GM18505 (cell line): ENCODE results near the gene PRH2.

ENCODE experiments used
- ATAC-seq: cut with Tn5 transposase; IDR thresholded peaks from one replicate; pipeline ENCODE4 v1.9.1; 2021; ENCODE audit not compliant: unreplicated experiment
- POLR2A ChIP-seq: IDR thresholded peaks from 4 replicates; pipeline ENCODE4 v1.6.1; 2011; ENCODE audit warnings: borderline replicate concordance; ENCODE audit not compliant: insufficient read depth, insufficient read length; ENCODE audit errors: extremely low read depth

The PRH2 gene

DNA sequence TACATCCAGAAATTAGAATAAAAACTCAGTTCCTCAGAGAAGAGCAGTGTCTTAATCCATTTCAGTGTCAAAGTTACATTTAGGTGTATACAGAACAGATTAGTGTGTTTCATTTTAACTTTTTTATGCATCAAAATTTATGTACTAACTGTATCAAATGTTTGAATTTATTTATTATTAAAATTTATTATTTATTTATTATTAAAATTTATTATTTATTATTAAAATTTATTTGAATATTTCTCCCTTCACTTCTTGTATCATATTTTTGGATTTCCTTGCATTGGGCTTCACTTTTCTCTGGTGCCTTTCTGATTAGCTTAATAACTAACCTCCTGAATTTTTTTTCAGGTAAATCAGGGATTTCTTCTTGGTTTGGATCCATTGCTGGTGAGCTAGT is 12.3 kb downstream of the PRH2 start:
- no peak for ATAC-seq

DNA sequence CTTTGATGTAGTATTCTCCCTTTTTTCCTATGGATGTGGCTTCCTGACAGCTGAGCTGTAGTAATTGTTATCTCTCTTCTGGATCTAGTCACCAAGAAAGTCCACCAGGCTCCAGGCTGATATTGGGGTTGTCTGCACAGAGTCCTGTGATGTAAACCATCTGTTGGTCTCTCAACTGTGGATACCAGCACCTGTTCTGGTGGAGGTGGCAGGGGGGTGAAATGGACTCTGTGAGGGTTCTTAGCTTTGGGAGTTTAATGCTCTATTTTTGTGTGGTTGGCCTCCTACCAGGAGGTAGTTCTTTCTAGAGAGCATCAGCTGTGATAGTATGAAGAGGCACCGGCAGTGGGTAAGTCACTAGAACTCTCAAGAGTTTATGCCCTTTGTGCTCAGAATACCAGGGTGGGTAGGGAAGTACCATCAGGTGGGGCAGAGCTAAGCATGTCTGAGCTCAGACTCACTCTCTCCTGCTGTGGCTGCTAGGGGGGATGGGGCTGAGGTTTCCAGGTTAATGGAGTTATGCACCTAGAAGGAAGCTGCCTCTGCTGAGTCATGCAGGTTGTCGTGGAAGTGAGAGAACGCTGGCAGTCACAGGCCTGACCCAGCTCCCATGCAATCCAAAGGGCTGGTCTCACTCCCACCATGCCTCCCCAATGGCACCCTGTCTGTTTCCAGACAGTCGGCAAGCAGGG is 13.0 kb downstream of the PRH2 start:
- no peak for ATAC-seq
- TF ChIP-seq POLR2A: no peak

More for the DNA sequence above, 12.3 kb downstream of the PRH2 start:
- no peak for TF ChIP-seq POLR2A

- no peak for ATAC-seq
- no peak for TF ChIP-seq POLR2A
Observed at GRCh38 chr12:10943167-10943566, 14.1 kb downstream of the PRH2 start.

DNA sequence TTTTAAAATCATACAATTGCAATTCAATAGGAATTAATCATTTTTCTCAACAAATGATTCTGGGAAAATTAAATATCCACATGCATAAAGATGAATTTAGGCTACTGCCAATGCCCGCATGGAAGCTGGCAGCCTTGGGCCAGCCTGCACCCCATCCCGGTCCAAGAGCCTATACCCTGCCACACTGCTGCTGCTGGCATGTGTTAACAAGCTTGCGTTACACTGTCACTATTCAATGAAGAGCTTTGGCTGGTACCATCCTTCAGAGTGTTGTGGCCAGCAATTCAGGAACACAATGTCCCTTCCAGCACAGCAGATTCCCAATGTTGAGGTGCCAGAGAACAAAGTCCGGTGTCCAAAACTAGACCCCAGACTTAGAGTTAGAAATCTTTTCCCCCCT is 23.6 kb downstream of the PRH2 start:
- no peak for TF ChIP-seq POLR2A
- ATAC-seq: no peak

- no peak for ATAC-seq
- TF ChIP-seq POLR2A: no peak
Observed at GRCh38 chr12:10956085-10956484, 27.0 kb downstream of the PRH2 start.

GRCh38 chr12:10957741-10958140 is 28.7 kb downstream of the PRH2 start:
- no peak for ATAC-seq
- no peak for TF ChIP-seq POLR2A

- no peak for TF ChIP-seq POLR2A
- ATAC-seq: no peak
Observed at GRCh38 chr12:10959804-10960203, 30.8 kb downstream of the PRH2 start.

DNA sequence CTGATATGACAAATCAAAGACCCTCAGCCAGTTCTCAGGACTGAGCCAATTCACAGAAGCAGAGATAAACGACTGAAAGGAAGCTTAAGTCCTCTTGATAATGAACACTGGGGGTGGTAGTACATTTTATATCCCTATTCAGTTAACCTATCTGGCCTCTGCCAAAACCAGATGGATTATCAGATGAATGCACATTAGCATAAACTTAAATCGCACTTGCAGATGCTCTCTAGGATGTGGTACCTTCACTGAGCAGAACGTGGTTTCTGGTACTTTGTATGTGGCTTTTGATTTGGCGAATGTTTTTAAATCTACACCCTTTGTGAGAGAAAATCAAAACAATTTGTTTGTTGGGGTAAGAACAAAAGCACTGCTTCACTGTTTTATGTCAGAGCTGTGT is 31.2 kb downstream of the PRH2 start:
- ATAC-seq: no peak

GRCh38 chr12:10965476-10965875 is 36.4 kb downstream of the PRH2 start:
- no peak for ATAC-seq
- no peak for TF ChIP-seq POLR2A

More for the DNA sequence above, 31.2 kb downstream of the PRH2 start:
- TF ChIP-seq POLR2A: no peak

- no peak for ATAC-seq
- TF ChIP-seq POLR2A: no peak
Observed at GRCh38 chr12:10966314-10966713, 37.3 kb downstream of the PRH2 start.

DNA sequence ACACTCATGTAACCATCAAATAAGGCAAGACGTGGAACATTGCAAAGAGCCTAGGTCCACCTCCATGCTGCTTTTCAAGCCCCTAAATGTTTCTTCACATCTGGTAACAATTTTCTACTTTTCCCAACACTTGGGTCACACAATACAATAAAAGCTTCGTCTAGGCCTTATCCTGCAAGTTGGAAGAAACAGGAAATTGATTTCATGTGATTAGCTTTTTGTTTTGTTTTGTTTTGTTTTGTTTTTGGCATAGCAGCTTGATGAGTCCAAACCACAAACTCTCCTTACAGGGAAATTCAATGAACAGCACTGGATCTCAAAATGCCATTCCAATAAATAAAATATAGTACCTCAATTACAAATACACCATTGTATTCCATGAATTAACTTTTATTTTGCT is 38.4 kb downstream of the PRH2 start:
- no peak for TF ChIP-seq POLR2A
- no peak for ATAC-seq

DNA sequence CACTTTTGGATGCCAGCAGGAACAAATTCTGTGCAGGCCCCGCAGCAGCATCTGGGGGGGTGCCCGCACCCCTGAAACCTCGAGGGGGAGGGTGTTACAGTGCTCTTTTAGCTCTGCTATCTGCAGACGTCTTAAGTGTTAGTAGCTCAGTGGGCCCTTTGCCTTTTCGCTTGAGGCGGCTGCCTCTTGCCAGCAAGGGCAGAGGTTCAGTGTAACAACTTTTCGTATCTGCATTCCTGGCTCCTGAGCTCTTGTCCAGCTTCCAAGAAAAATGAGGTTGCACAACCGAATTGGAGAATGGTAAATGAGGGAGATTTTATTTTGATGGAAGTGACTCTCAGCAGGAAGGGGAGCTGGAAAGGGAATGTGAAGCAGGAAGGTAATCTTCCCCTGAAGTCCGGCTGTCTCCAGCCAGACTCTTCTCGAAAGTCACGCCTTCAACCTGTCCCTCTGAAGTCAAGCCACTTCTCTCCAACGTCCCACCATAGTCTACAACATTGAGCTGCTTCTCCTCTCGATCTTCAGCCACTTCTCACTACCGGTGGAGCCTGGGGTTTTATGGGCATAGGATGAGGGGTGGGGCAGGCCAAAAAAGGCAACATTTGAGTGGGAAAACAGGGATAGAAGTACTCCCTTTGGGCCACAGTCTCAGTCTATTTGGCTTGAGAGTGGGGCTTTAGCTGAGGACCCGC is 39.9 kb downstream of the PRH2 start:
- ATAC-seq: no peak
- TF ChIP-seq POLR2A: no peak

DNA sequence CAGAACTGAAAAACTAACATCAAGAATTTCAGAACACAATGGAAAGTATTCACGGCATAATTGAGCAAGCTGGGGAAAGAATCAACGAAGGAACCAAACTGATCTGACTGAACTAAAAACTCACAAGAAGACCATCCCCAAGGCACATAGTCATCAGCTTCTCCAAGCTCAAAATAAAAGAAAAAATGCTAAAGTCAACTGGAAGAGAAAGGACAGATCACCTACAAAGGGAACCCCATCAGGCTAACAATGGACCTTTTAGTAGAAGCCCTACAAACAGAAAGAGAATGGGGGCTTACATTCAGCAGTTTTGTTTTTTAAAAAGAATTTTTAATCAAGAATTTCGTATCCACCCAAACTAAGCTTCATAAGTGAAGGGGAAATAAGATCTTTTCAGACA is 45.9 kb downstream of the PRH2 start:
- ATAC-seq: no peak
- no peak for TF ChIP-seq POLR2A

GRCh38 chr12:10982244-10982643 is 53.2 kb downstream of the PRH2 start:
- no peak for ATAC-seq
- TF ChIP-seq POLR2A: no peak
